SK-N-SH (cell line): ENCODE measurements around the gene SLC1A7. TPM values are rescaled to one million over a fixed set of nuclear protein-coding genes. Genes with fewer than 3 reads are reported as not detected.

Experiments used
- CTCF ChIA-PET: fragments of 300-600, 350-600 bp; formaldehyde crosslinking; extraction: SDS; loops from one replicate; lab custom pipeline; 2021; lab: Yijun Ruan, JAX
- POLR2A ChIA-PET: fragments of 350-600 bp; sonication (Branson Sonifier 250); formaldehyde crosslinking; extraction: SDS; loops from one replicate; lab custom pipeline; 2020; ENCODE audit warnings: antibody characterized with exemption, inconsistent platforms; lab: Yijun Ruan, JAX
- DNase-seq: peaks from one replicate; pipeline ENCODE4 v3.0.0; 2012
- H2AFZ ChIP-seq: fragments of 200-600 bp; sonication (generic); 2 replicates; pipeline ENCODE4 v1.8.1; 2016; ENCODE audit warnings: antibody characterized with exemption, mild to moderate bottlenecking, low read depth
- H3F3A ChIP-seq: fragments of 200-600 bp; sonication (generic); replicated peaks from 2 replicates; pipeline ENCODE3; 2016; ENCODE audit warnings: antibody characterized with exemption, mild to moderate bottlenecking; ENCODE audit not compliant: insufficient read depth
- H3K27ac ChIP-seq, 2 experiments: fragments of 200-500 bp in 1 of 2; fragments of 200-600 bp in 1 of 2; sonication (Bioruptor generic) in 1 of 2; sonication (generic), shearing (Covaris generic) in 1 of 2; 2 replicates each; pipeline versions ENCODE4 v1.5.1 to v1.6.1; 2014 to 2016; ENCODE audit warnings: low read depth in 2 of 2, inconsistent platforms in 1 of 2, low read length in 1 of 2, mild to moderate bottlenecking in 1 of 2, mixed read lengths in 1 of 2
- H3K27me3 ChIP-seq: fragments of 200-600 bp; sonication (generic), shearing (Covaris generic); 2 replicates; pipeline ENCODE4 v1.6.1; 2016; ENCODE audit warnings: mixed run types; ENCODE audit not compliant: insufficient read depth
- H3K36me3 ChIP-seq, 2 experiments: fragments of 200-500 bp in 1 of 2; fragments of 200-600 bp in 1 of 2; sonication (Bioruptor generic) in 1 of 2; sonication (generic) in 1 of 2; replicated peaks in 1 of 2; 2 replicates each; pipeline versions ENCODE3 to v1.5.1; 2014 to 2016; ENCODE audit warnings: low read length in 1 of 2, mild to moderate bottlenecking in 1 of 2; ENCODE audit not compliant: insufficient read depth in 2 of 2, control insufficient read depth in 1 of 2
- H3K4me1 ChIP-seq, 2 experiments: fragments of 200-500 bp in 1 of 2; fragments of 200-600 bp in 1 of 2; sonication (Bioruptor generic) in 1 of 2; sonication (generic), shearing (Covaris generic) in 1 of 2; 2 replicates each; pipeline versions ENCODE4 v1.5.1 to v1.6.1; 2014 to 2016; ENCODE audit warnings: low read depth in 1 of 2, low read length in 1 of 2, mixed run types in 1 of 2; ENCODE audit not compliant: insufficient read depth in 2 of 2, control insufficient read depth in 1 of 2
- H3K4me2 ChIP-seq: fragments of 200-600 bp; sonication (generic), shearing (Covaris generic); 2 replicates; pipeline ENCODE4 v1.6.1; 2017; ENCODE audit warnings: mixed run types
- H3K4me3 ChIP-seq, 2 experiments: fragments of 200-500 bp in 1 of 2; fragments of 200-600 bp in 1 of 2; sonication (Bioruptor generic) in 1 of 2; sonication (generic), shearing (Covaris generic) in 1 of 2; 2 replicates each; pipeline versions ENCODE4 v1.5.1 to v1.8.1; 2014 to 2016; ENCODE audit warnings: low read depth in 2 of 2, inconsistent platforms in 1 of 2, low read length in 1 of 2, mild to moderate bottlenecking in 1 of 2, mixed read lengths in 1 of 2, moderate library complexity in 1 of 2
- H3K79me2 ChIP-seq: fragments of 200-600 bp; sonication (generic); 2 replicates; pipeline ENCODE4 v1.8.1; 2017; ENCODE audit warnings: mild to moderate bottlenecking; ENCODE audit not compliant: insufficient read depth
- H3K9ac ChIP-seq: fragments of 200-600 bp; sonication (generic); 2 replicates; pipeline ENCODE4 v1.6.1; 2017; ENCODE audit warnings: mixed run types
- H3K9me2 ChIP-seq: fragments of 200-600 bp; sonication (generic); 2 replicates; pipeline ENCODE4 v1.6.1; 2017; ENCODE audit warnings: mixed run types
- H3K9me3 ChIP-seq: fragments of 200-600 bp; sonication (generic); 2 replicates; pipeline ENCODE4 v1.6.1; 2017; ENCODE audit warnings: mixed run types, mild to moderate bottlenecking, moderate library complexity
- H4K20me1 ChIP-seq: fragments of 200-600 bp; sonication (generic); 2 replicates; pipeline ENCODE4 v1.6.1; 2017; ENCODE audit warnings: mild to moderate bottlenecking, mixed run types; ENCODE audit not compliant: insufficient read depth
- FOSL2 ChIP-seq: IDR thresholded peaks from 2 replicates; pipeline ENCODE4 v1.4.0; 2012; ENCODE audit warnings: low read depth, mild to moderate bottlenecking, moderate library complexity, borderline replicate concordance
- MEF2A ChIP-seq: IDR thresholded peaks from 2 replicates; pipeline ENCODE4 v1.4.0; 2012; ENCODE audit warnings: low read depth, borderline replicate concordance
- NFIC ChIP-seq: IDR thresholded peaks from 2 replicates; pipeline ENCODE4 v1.4.0; 2012; ENCODE audit warnings: borderline replicate concordance
- NRF1 ChIP-seq: IDR thresholded peaks from 2 replicates; pipeline ENCODE4 v1.6.1; 2012; ENCODE audit warnings: low read depth, mild to moderate bottlenecking, low read length
- RCOR1 ChIP-seq: fragments of 150-350 bp; IDR thresholded peaks from 2 replicates; pipeline ENCODE4 v1.6.1; 2017; ENCODE audit warnings: antibody characterized with exemption, low read length
- REST ChIP-seq: IDR thresholded peaks from 2 replicates; pipeline ENCODE4 v1.6.1; 2012; ENCODE audit warnings: mild to moderate bottlenecking, low read depth, low read length, moderate library complexity
- RFX5 ChIP-seq: IDR thresholded peaks from 2 replicates; pipeline ENCODE4 v1.6.1; 2012; ENCODE audit warnings: mild to moderate bottlenecking, improper control_type of control experiment, low read length
- SIN3A ChIP-seq: IDR thresholded peaks from 2 replicates; pipeline ENCODE4 v1.6.1; 2012; ENCODE audit warnings: low read depth, mild to moderate bottlenecking, low read length, moderate library complexity, borderline replicate concordance
- TCF12 ChIP-seq: IDR thresholded peaks from 2 replicates; pipeline ENCODE4 v1.4.0; 2012
- WGBS: methylation state at CpG from one replicate; pipeline ENCODE4 v1.1.6; 2017; ENCODE audit warnings: low lambda C conversion rate; 5-methylcytosine and 5-hydroxymethylcytosine counted together
- polyA plus RNA-seq, 3 experiments: library from polyadenylated mRNA; depleted of rRNA; stranded (reverse); fragments of >200 nt; gene quantifications; 2 replicates each; pipeline ENCODE4 v1.2.3, GENCODE V29; 2012
- TF ChIP-seq, protein P1 (sequence below): fragments of 150-350 bp; IDR thresholded peaks from 2 replicates; pipeline ENCODE4 v1.6.1; 2017; ENCODE audit warnings: antibody characterized with exemption, low read length, low read depth, borderline replicate concordance
- TF ChIP-seq, protein P2 (sequence below): IDR thresholded peaks from 2 replicates; pipeline ENCODE4; 2012
- TF ChIP-seq, protein P3 (sequence below): fragments of 200-600 bp; sonication (generic); IDR thresholded peaks from 2 replicates; pipeline ENCODE4 v1.6.1; 2017; ENCODE audit warnings: antibody characterized with exemption, mild to moderate bottlenecking, moderate library complexity

SLC1A7 gene
- polyA plus RNA-seq, 1 of the 3 experiments (the other 2 are of a cell fraction) = not detected

GRCh38 chr1:53156783-53157182, 14.3 kb upstream of the SLC1A7 start:
- Histone ChIP-seq H3K4me1 (no peaks in the 10 kb centered on the region; a peak in 1 of 4 replicates), H3K36me3 (no peaks in the 10 kb centered on the region), H3K4me2 (no peak overlapping the region), H3K9me2 (no peaks in the 10 kb centered on the region; the same call in 1 of the 2 replicates), H3K27ac (no peak overlapping the region), H3K79me2 (no peaks in the 10 kb centered on the region), H3K9me3 (no peaks in the 10 kb centered on the region), H2AFZ (no peak overlapping the region), H3F3A (no peaks in the 10 kb centered on the region), H4K20me1 (no peaks in the 10 kb centered on the region), H3K4me3 (no peak overlapping the region), H3K27me3 (no peaks in the 10 kb centered on the region), H3K9ac (no peak overlapping the region)
- CTCF ChIA-PET = interaction anchor here (0.8 to 1.1 kb wide), 2 partner anchors 13 to 252 kb away, joined by 3 read pairs; no protein-coding TSS in a partner anchor
- POLR2A ChIA-PET = no interaction called here
- WGBS = 64% methylated on average over 3 of the region's 3 CpGs
- TF ChIP-seq RFX5 (no peak), MEF2A (no peak), NFIC (no peak), NRF1 (no peak), RCOR1 (no peak), FOSL2 (no peak)
- no peak for DNase-seq

GRCh38 chr1:53155945-53156344, 13.5 kb upstream of the SLC1A7 start:
- WGBS = 78% methylated on average over 7 of the region's 7 CpGs
- no peak overlapping the region for H3K27ac ChIP-seq
- DNase-seq = no peak
- no peaks in the 10 kb centered on the region; the same call in 1 of the 2 replicates for H3K9me2 ChIP-seq
- H3K9me3 ChIP-seq = no peaks in the 10 kb centered on the region
- H3K4me2 ChIP-seq = no peak overlapping the region
- ChIA-PET CTCF (no interaction called here), POLR2A (no interaction called here)
- H3K4me3 ChIP-seq = no peak overlapping the region
- no peak for TF ChIP-seq SIN3A
- TF ChIP-seq, protein P1, sequence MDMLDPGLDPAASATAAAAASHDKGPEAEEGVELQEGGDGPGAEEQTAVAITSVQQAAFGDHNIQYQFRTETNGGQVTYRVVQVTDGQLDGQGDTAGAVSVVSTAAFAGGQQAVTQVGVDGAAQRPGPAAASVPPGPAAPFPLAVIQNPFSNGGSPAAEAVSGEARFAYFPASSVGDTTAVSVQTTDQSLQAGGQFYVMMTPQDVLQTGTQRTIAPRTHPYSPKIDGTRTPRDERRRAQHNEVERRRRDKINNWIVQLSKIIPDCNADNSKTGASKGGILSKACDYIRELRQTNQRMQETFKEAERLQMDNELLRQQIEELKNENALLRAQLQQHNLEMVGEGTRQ = no peak
- TF ChIP-seq, protein P2, sequence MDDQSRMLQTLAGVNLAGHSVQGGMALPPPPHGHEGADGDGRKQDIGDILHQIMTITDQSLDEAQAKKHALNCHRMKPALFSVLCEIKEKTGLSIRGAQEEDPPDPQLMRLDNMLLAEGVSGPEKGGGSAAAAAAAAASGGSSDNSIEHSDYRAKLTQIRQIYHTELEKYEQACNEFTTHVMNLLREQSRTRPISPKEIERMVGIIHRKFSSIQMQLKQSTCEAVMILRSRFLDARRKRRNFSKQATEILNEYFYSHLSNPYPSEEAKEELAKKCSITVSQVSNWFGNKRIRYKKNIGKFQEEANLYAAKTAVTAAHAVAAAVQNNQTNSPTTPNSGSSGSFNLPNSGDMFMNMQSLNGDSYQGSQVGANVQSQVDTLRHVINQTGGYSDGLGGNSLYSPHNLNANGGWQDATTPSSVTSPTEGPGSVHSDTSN = no peak
- no peak for TF ChIP-seq TCF12
- TF ChIP-seq NFIC = no peak
- no peak for TF ChIP-seq REST
- TF ChIP-seq, protein P3, sequence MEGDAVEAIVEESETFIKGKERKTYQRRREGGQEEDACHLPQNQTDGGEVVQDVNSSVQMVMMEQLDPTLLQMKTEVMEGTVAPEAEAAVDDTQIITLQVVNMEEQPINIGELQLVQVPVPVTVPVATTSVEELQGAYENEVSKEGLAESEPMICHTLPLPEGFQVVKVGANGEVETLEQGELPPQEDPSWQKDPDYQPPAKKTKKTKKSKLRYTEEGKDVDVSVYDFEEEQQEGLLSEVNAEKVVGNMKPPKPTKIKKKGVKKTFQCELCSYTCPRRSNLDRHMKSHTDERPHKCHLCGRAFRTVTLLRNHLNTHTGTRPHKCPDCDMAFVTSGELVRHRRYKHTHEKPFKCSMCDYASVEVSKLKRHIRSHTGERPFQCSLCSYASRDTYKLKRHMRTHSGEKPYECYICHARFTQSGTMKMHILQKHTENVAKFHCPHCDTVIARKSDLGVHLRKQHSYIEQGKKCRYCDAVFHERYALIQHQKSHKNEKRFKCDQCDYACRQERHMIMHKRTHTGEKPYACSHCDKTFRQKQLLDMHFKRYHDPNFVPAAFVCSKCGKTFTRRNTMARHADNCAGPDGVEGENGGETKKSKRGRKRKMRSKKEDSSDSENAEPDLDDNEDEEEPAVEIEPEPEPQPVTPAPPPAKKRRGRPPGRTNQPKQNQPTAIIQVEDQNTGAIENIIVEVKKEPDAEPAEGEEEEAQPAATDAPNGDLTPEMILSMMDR = no peak
- no peaks in the 10 kb centered on the region for H4K20me1 ChIP-seq
- H3F3A ChIP-seq = no peaks in the 10 kb centered on the region
- no peak overlapping the region for H3K9ac ChIP-seq
- no peaks in the 10 kb centered on the region for H3K79me2 ChIP-seq
- H2AFZ ChIP-seq = no peak overlapping the region
- no peaks in the 10 kb centered on the region; a peak in 1 of 4 replicates for H3K4me1 ChIP-seq
- H3K36me3 ChIP-seq = no peaks in the 10 kb centered on the region
- no peaks in the 10 kb centered on the region for H3K27me3 ChIP-seq
